CD4-positive, alpha-beta T cell treated with Interferon gamma for 1 hour (primary cell): ENCODE measurements around the gene MYO1D.
A peak's percentile ranks its signal among the peaks of the same experiment; 100 is the strongest.

Experiments used
- DNase-seq: peaks from one replicate; pipeline ENCODE4 v3.0.0-alpha.2; 2020

MYO1D gene

GRCh38 chr17:32444301-32445073 is 432.4 kb downstream of the MYO1D start, which contains the start of gene PSMD11:
Gene PSMD11 (plus strand): TSS chr17:32444510. CDS start chr17:32444524, 14 bp downstream.
- peak; percentile 98 for DNase-seq

- DNase-seq = no peak
Observed at GRCh38 chr17:32443827-32444300, 433.1 kb downstream of the MYO1D start.
